HL-60 (cell line): ENCODE measurements around the gene SERP2.

ENCODE experiments used
- DNase-seq, 2 experiments: peaks; one replicate each; pipeline ENCODE4 v3.0.0-alpha.2; 2010 to 2020; ENCODE audit warnings: low read depth in 1 of 2, low spot score in 1 of 2
- H3K27ac ChIP-seq: fragments of 250-450 bp; sonication (Bioruptor Pico); replicated peaks from 2 replicates; pipeline ENCODE4 v1.5.1; 2020; ENCODE audit warnings: mild to moderate bottlenecking, moderate library complexity
- H3K27me3 ChIP-seq: fragments of 250-450 bp; sonication (Bioruptor Pico); 2 replicates; pipeline ENCODE4 v1.5.1; 2021; ENCODE audit warnings: mild to moderate bottlenecking, moderate library complexity; ENCODE audit not compliant: insufficient read depth, poor library complexity, severe bottlenecking
- H3K4me3 ChIP-seq: replicated peaks from 2 replicates; pipeline ENCODE4 v1.5.1; 2011; ENCODE audit warnings: mild to moderate bottlenecking, control low read depth, low read length; ENCODE audit not compliant: insufficient read depth
- CTCF ChIP-seq: IDR thresholded peaks from one replicate; pipeline ENCODE4 v1.5.1; 2011; ENCODE audit warnings: low read length, control low read depth, inconsistent platforms; ENCODE audit not compliant: insufficient read depth
- GABPA ChIP-seq: IDR thresholded peaks from 2 replicates; pipeline ENCODE4 v1.6.1; 2012; ENCODE audit warnings: low read depth
- POLR2AphosphoS5 ChIP-seq: IDR thresholded peaks from 2 replicates; pipeline ENCODE4 v1.6.1; 2012; ENCODE audit warnings: low read depth
- REST ChIP-seq: IDR thresholded peaks from 2 replicates; pipeline ENCODE4 v1.6.1; 2012; ENCODE audit warnings: low read depth; ENCODE audit not compliant: insufficient replicate concordance
- SPI1 ChIP-seq: IDR thresholded peaks from 2 replicates; pipeline ENCODE4 v1.6.1; 2012; ENCODE audit warnings: low read depth, mild to moderate bottlenecking, borderline replicate concordance

The SERP2 gene

GRCh38 chr13:44385847-44386246 lies 12.2 kb downstream of the SERP2 start:
- no peak for DNase-seq
- TF ChIP-seq POLR2AphosphoS5, result no peak
- no peak for TF ChIP-seq CTCF
- no peak for TF ChIP-seq GABPA
- no peak for TF ChIP-seq REST
- TF ChIP-seq SPI1, result no peak
- no peak overlapping the region for H3K27ac ChIP-seq
- no peak overlapping the region for H3K4me3 ChIP-seq
- no peaks in the 10 kb centered on the region for H3K27me3 ChIP-seq

GRCh38 chr13:44386913-44387556 lies 13.4 kb downstream of the SERP2 start:
- Histone ChIP-seq H3K4me3 (no peak overlapping the region), H3K27ac (no peak overlapping the region), H3K27me3 (no peaks in the 10 kb centered on the region)
- no peak for DNase-seq
- TF ChIP-seq SPI1 (no peak), CTCF (no peak), POLR2AphosphoS5 (no peak), GABPA (no peak), REST (no peak)

- Histone ChIP-seq H3K27ac (peak overlapping the region; percentile 36), H3K4me3 (no peak overlapping the region), H3K27me3 (peaks cover 2% of the 10 kb centered on the region)
- no peak for DNase-seq
- TF ChIP-seq POLR2AphosphoS5 (no peak), GABPA (no peak), SPI1 (no peak), CTCF (no peak), REST (no peak)
These were observed 14.9 kb downstream of the SERP2 start for GRCh38 chr13:44388427-44389059.
